Measurements from ENCODE around the gene CHCHD6. TPM values are rescaled to one million over a fixed set of nuclear protein-coding genes. Genes with fewer than 3 reads are reported as not detected.

Gene CHCHD6
- total RNA-seq, 2 donors from 2014 or later: 8.4 to 10.9 TPM

DNA sequence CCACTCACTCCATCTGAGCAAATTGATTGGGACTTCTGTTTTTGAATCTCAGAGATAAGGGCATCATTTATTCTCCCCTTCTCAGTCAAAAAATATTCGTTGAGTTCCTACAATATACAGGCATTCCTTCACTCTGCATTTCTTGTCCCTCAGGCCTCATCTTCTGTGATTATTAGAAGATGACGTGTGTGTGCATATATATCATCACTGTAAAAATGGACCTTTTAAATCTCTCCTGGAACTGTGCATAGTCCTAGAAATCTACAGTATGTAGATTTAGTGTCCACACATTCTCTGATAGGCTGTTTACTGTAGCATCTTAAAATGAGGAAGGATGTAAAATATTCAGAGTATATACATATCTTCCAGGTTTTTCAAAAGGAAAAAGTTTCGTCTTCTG, 235.7 kb downstream of the CHCHD6 start:
- Histone ChIP-seq H3K4me1 (peaks cover 0 to 29% of the 10 kb centered on the region in 2 donors), H3K27me3 (no peaks in the 10 kb centered on the region), H3K9me3 (no peaks in the 10 kb centered on the region), H3K4me3 (no peak overlapping the region), H3K36me3 (no peaks in the 10 kb centered on the region), H3K27ac (no peak overlapping the region)
- TF ChIP-seq, protein P1, sequence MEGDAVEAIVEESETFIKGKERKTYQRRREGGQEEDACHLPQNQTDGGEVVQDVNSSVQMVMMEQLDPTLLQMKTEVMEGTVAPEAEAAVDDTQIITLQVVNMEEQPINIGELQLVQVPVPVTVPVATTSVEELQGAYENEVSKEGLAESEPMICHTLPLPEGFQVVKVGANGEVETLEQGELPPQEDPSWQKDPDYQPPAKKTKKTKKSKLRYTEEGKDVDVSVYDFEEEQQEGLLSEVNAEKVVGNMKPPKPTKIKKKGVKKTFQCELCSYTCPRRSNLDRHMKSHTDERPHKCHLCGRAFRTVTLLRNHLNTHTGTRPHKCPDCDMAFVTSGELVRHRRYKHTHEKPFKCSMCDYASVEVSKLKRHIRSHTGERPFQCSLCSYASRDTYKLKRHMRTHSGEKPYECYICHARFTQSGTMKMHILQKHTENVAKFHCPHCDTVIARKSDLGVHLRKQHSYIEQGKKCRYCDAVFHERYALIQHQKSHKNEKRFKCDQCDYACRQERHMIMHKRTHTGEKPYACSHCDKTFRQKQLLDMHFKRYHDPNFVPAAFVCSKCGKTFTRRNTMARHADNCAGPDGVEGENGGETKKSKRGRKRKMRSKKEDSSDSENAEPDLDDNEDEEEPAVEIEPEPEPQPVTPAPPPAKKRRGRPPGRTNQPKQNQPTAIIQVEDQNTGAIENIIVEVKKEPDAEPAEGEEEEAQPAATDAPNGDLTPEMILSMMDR (IDR thresholded peaks at IDR 0.05): peak in 1 of 2 donors; percentile 6
- DNase-seq (ENCODE audit: low spot score): no peak

DNA sequence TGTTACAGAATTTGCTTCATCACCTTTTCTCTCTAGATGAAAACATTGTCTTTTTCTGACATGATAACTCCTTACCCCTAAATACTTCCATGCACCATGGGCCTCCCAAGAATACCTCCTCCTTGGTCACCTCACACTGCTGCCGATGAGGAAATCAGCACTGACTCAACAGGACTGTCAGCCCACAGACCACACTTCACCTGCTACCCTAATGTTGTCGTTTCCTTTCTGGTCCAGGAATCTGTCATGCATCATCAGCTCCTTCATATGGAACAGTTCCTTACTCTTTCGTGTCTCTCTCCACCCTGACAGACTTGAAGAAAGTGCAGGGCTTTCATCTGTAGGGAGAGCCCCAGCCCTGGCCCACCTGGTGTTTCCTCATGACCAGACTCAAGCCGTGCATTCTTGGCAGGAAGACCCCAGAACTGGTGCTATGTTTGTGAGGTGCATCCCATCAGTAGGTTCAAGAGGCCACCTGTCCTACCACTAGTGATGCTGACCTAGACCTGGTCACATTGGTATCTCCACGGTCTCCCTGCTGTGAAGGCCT, 237.8 kb downstream of the CHCHD6 start:
- H3K4me1 ChIP-seq: peaks cover 0 to 29% of the 10 kb centered on the region in 2 donors
- TF ChIP-seq, protein P1 (IDR thresholded peaks at IDR 0.05): no peak
- DNase-seq (ENCODE audit: low spot score): no peak
- no peaks in the 10 kb centered on the region for H3K36me3 ChIP-seq
- H3K27me3 ChIP-seq: no peaks in the 10 kb centered on the region
- H3K4me3 ChIP-seq: no peak overlapping the region
- H3K27ac ChIP-seq: no peak overlapping the region
- H3K9me3 ChIP-seq: no peaks in the 10 kb centered on the region

DNA sequence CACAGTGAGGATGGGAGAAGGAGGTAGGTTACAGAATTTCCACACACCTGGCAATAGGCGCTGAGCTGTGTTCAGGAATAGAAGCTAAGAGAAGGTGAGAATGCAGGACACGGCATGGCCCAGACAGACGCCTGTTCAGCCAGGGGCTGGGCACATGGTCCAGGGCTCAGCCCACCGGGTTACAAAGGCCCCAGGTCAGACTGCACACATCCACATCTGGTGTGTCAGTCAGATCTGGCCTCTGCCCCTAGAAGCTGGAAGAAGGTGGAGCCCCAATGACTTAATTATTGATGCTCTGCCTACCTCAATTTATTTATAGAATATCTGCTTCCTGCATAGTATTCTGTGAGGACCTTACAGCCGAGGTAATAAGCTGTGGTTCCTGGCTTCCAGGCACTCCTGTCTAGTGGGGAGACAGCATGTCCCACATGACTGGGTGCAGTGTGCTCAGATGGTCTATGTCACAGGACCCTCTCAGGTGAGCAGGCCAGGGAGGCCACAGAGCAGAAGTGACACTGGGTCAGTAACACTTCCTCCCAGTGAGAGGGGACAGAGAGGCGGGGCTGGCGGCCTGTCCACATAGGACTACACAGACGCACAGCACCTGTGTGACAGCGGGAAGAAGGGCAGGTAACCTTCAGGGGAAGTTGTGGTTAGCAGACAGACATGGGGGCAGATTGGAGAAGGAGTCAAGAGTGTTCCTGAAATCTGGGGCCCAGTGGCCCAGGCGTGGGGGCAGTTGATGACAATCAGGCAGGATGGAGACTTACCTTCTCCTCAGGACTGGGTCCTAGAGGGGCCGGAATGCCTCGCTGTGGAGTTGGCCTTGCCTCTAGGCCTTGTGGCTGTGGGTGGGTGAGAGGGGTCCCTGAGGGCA, 240.3 kb downstream of the CHCHD6 start:
- no peak for DNase-seq (ENCODE audit: low spot score)
- H3K4me1 ChIP-seq: peaks cover 0 to 15% of the 10 kb centered on the region in 2 donors
- TF ChIP-seq, protein P1 (IDR thresholded peaks at IDR 0.05): no peak

GRCh38 chr3:126945171-126945721, 241.2 kb downstream of the CHCHD6 start:
- no peak overlapping the region for H3K4me3 ChIP-seq
- no peak for DNase-seq (ENCODE audit: low spot score)
- TF ChIP-seq, protein P1 (IDR thresholded peaks at IDR 0.05): no peak
- no peaks in the 10 kb centered on the region for H3K27me3 ChIP-seq
- no peaks in the 10 kb centered on the region for H3K9me3 ChIP-seq
- H3K4me1 ChIP-seq: peaks cover 0 to 13% of the 10 kb centered on the region in 2 donors
- no peak overlapping the region for H3K27ac ChIP-seq
- no peaks in the 10 kb centered on the region for H3K36me3 ChIP-seq

More for the DNA sequence above, 240.3 kb downstream of the CHCHD6 start:
- Histone ChIP-seq H3K27ac (no peak overlapping the region), H3K9me3 (no peaks in the 10 kb centered on the region), H3K36me3 (no peaks in the 10 kb centered on the region), H3K27me3 (no peaks in the 10 kb centered on the region), H3K4me3 (no peak overlapping the region)

GRCh38 chr3:126945891-126946290, 241.9 kb downstream of the CHCHD6 start:
- Histone ChIP-seq H3K9me3 (no peaks in the 10 kb centered on the region), H3K27ac (no peak overlapping the region), H3K27me3 (no peaks in the 10 kb centered on the region), H3K36me3 (no peaks in the 10 kb centered on the region), H3K4me1 (peaks cover 0 to 13% of the 10 kb centered on the region in 2 donors), H3K4me3 (no peak overlapping the region)
- TF ChIP-seq, protein P1 (IDR thresholded peaks at IDR 0.05): no peak
- DNase-seq (ENCODE audit: low spot score): no peak

Data from right atrium auricular region (tissue), 2 donors.